ENCODE results near the gene AMDHD2. TPM values are rescaled to one million over a fixed set of nuclear protein-coding genes. Genes with fewer than 3 reads are reported as not detected.

AMDHD2 gene
- total RNA-seq, 2 experiments from 2014 or later: 15.3 to 18.6 TPM

DNA sequence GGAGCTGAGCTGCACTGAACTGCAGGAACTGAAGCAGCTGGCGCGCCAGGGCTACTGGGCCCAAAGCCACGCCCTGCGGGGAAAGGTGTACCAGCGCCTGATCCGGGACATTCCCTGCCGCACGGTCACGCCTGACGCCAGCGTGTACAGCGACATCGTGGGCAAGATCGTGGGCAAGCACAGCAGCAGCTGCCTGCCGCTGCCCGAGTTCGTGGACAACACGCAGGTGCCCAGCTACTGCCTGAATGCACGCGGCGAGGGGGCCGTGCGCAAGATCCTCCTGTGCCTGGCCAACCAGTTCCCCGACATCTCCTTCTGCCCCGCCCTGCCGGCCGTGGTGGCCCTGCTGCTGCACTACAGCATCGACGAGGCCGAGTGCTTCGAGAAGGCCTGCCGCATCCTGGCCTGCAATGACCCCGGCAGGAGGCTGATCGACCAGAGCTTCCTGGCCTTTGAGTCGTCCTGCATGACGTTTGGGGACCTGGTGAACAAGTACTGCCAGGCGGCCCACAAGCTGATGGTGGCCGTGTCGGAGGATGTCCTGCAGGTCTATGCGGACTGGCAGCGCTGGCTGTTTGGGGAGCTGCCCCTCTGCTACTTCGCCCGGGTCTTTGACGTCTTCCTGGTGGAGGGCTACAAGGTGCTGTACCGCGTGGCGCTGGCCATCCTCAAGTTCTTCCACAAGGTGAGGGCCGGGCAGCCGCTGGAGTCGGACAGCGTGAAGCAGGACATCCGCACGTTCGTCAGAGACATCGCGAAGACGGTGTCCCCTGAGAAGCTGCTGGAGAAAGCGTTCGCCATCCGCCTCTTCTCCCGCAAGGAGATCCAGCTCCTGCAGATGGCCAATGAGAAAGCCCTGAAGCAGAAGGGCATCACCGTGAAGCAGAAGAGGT is 23.7 kb upstream of the AMDHD2 start:
- CTCF ChIA-PET: interaction anchor here (0.6 kb wide), 1 partner anchor 14 kb away, joined by 3 read pairs; no protein-coding TSS in a partner anchor
- peaks cover 2% of the 10 kb centered on the region for H3K36me3 Mint-ChIP-seq (ENCODE audit: low read depth)
- H3K27me3 Mint-ChIP-seq (ENCODE audit: low read depth): no peaks in the 10 kb centered on the region
- H3K9me3 Mint-ChIP-seq: no peaks in the 10 kb centered on the region
- intact Hi-C loops (cut with micrococcal nuclease): no loop called here
- DNase-seq: no peak
- no peak overlapping the region for H3K27ac Mint-ChIP-seq
- no peaks in the 10 kb centered on the region for H3K4me1 Mint-ChIP-seq (ENCODE audit: low read depth)
- no peak overlapping the region for H3K4me3 Mint-ChIP-seq

DNA sequence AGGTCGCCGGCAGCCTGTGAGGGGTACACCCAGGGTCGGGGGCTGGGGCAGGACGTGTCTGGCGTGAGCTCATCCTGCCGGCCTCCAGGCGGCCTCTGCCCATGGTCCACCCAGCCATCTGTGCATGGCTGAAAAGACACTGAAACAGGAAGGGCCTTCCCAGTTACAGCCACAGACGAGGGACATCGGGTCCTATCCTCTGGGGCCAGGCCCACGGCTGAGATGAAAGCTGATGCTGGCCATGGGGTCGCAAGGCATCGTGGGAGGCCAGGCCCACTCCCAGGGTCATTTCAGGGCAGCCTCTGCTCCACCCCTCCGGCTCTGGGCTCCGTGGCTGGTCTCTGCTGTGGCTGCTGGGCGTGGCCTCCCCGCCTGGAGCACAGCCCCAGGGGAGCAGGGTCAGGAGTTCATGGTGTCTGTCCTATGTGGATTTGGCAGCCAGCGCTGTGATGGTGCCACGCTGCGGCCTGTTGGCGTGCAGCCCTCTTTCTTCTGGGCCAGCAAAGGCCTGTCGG is 23.0 kb upstream of the AMDHD2 start:
- H3K4me1 Mint-ChIP-seq (ENCODE audit: low read depth): peaks cover 2% of the 10 kb centered on the region
- H3K36me3 Mint-ChIP-seq (ENCODE audit: low read depth): peaks cover 4% of the 10 kb centered on the region
- no peak overlapping the region for H3K27ac Mint-ChIP-seq
- H3K27me3 Mint-ChIP-seq (ENCODE audit: low read depth): no peaks in the 10 kb centered on the region
- intact Hi-C loops (cut with micrococcal nuclease): no loop called here
- H3K4me3 Mint-ChIP-seq: no peak overlapping the region
- H3K9me3 Mint-ChIP-seq: no peaks in the 10 kb centered on the region
- CTCF ChIA-PET: interaction anchor here (0.6 kb wide), 1 partner anchor 14 kb away, joined by 3 read pairs; no protein-coding TSS in a partner anchor
- DNase-seq: no peak

GRCh38 chr16:2497695-2498484 is 22.3 kb upstream of the AMDHD2 start:
- CTCF ChIA-PET: no interaction called here
- no peak overlapping the region for H3K4me3 Mint-ChIP-seq
- peaks cover 2% of the 10 kb centered on the region for H3K4me1 Mint-ChIP-seq (ENCODE audit: low read depth)
- intact Hi-C loops (cut with micrococcal nuclease): no loop called here
- no peak overlapping the region for H3K27ac Mint-ChIP-seq
- no peak for DNase-seq
- H3K27me3 Mint-ChIP-seq (ENCODE audit: low read depth): no peaks in the 10 kb centered on the region
- H3K36me3 Mint-ChIP-seq (ENCODE audit: low read depth): peaks cover 4% of the 10 kb centered on the region
- no peaks in the 10 kb centered on the region for H3K9me3 Mint-ChIP-seq

GRCh38 chr16:2498531-2499253 is 21.5 kb upstream of the AMDHD2 start:
- intact Hi-C loops (cut with micrococcal nuclease): no loop called here
- no peak for DNase-seq
- no peaks in the 10 kb centered on the region for H3K9me3 Mint-ChIP-seq
- CTCF ChIA-PET: interaction anchor here (0.7 kb wide), 1 partner anchor 34 kb away, joined by 3 read pairs; no protein-coding TSS in a partner anchor
- H3K4me3 Mint-ChIP-seq: no peak overlapping the region
- no peak overlapping the region for H3K27ac Mint-ChIP-seq
- no peaks in the 10 kb centered on the region for H3K27me3 Mint-ChIP-seq (ENCODE audit: low read depth)
- peaks cover 2% of the 10 kb centered on the region for H3K4me1 Mint-ChIP-seq (ENCODE audit: low read depth)
- peaks cover 4% of the 10 kb centered on the region for H3K36me3 Mint-ChIP-seq (ENCODE audit: low read depth)

- no peak overlapping the region for H3K4me3 Mint-ChIP-seq
- no peak for DNase-seq
- CTCF ChIA-PET: interaction anchor here (1.5 kb wide), 1 partner anchor 19 kb away, joined by 3 read pairs; no protein-coding TSS in a partner anchor
- no peaks in the 10 kb centered on the region for H3K9me3 Mint-ChIP-seq
- no peaks in the 10 kb centered on the region for H3K27me3 Mint-ChIP-seq (ENCODE audit: low read depth)
- peaks cover 4% of the 10 kb centered on the region for H3K36me3 Mint-ChIP-seq (ENCODE audit: low read depth)
- intact Hi-C loops (cut with micrococcal nuclease): no loop called here
- peaks cover 2% of the 10 kb centered on the region for H3K4me1 Mint-ChIP-seq (ENCODE audit: low read depth)
- no peak overlapping the region for H3K27ac Mint-ChIP-seq
Observed at GRCh38 chr16:2499454-2499853, 20.7 kb upstream of the AMDHD2 start.

- no peak for DNase-seq
- Mint-ChIP-seq H3K4me1 (ENCODE audit: low read depth) (peaks cover 2% of the 10 kb centered on the region), H3K36me3 (ENCODE audit: low read depth) (peaks cover 4% of the 10 kb centered on the region), H3K27ac (no peak overlapping the region), H3K9me3 (no peaks in the 10 kb centered on the region), H3K27me3 (ENCODE audit: low read depth) (no peaks in the 10 kb centered on the region), H3K4me3 (no peak overlapping the region)
- intact Hi-C loops (cut with micrococcal nuclease): no loop called here
- CTCF ChIA-PET: interaction anchor here (1.3 to 1.8 kb wide), 3 partner anchors 19 to 146 kb away, joined by 3 to 5 read pairs (median 4); no protein-coding TSS in a partner anchor
Observed at GRCh38 chr16:2499890-2500429, 20.2 kb upstream of the AMDHD2 start.

GRCh38 chr16:2500430-2500917 is 19.7 kb upstream of the AMDHD2 start:
- no peaks in the 10 kb centered on the region for H3K9me3 Mint-ChIP-seq
- intact Hi-C loops (cut with micrococcal nuclease): no loop called here
- H3K27me3 Mint-ChIP-seq (ENCODE audit: low read depth): no peaks in the 10 kb centered on the region
- no peak for DNase-seq
- no peak overlapping the region for H3K4me3 Mint-ChIP-seq
- H3K36me3 Mint-ChIP-seq (ENCODE audit: low read depth): peaks cover 4% of the 10 kb centered on the region
- CTCF ChIA-PET: interaction anchor here (0.6 to 1.8 kb wide), 9 partner anchors 9 to 305 kb away, joined by 3 to 8 read pairs (median 4); no protein-coding TSS in a partner anchor
- no peak overlapping the region for H3K27ac Mint-ChIP-seq
- H3K4me1 Mint-ChIP-seq (ENCODE audit: low read depth): peaks cover 2% of the 10 kb centered on the region

GRCh38 chr16:2500918-2501750 is 19.0 kb upstream of the AMDHD2 start:
- no peaks in the 10 kb centered on the region for H3K27me3 Mint-ChIP-seq (ENCODE audit: low read depth)
- DNase-seq: peak; percentile 84
- H3K36me3 Mint-ChIP-seq (ENCODE audit: low read depth): peaks cover 4% of the 10 kb centered on the region
- H3K4me3 Mint-ChIP-seq: no peak overlapping the region
- CTCF ChIA-PET: interaction anchor here (0.6 to 1.8 kb wide), 22 partner anchors 9 to 795 kb away, joined by 3 to 8 read pairs (median 3); partner anchors contain the start of genes ABCA3, ECI1 and MAPK8IP3
- H3K4me1 Mint-ChIP-seq (ENCODE audit: low read depth): peaks cover 2% of the 10 kb centered on the region
- no peaks in the 10 kb centered on the region for H3K9me3 Mint-ChIP-seq
- no peak overlapping the region for H3K27ac Mint-ChIP-seq
- intact Hi-C loops (cut with micrococcal nuclease): loop anchor here (1.0 kb wide), 3 partner anchors 72 to 306 kb away; partner anchors contain the start of genes ABCA3 and CCNF

DNA sequence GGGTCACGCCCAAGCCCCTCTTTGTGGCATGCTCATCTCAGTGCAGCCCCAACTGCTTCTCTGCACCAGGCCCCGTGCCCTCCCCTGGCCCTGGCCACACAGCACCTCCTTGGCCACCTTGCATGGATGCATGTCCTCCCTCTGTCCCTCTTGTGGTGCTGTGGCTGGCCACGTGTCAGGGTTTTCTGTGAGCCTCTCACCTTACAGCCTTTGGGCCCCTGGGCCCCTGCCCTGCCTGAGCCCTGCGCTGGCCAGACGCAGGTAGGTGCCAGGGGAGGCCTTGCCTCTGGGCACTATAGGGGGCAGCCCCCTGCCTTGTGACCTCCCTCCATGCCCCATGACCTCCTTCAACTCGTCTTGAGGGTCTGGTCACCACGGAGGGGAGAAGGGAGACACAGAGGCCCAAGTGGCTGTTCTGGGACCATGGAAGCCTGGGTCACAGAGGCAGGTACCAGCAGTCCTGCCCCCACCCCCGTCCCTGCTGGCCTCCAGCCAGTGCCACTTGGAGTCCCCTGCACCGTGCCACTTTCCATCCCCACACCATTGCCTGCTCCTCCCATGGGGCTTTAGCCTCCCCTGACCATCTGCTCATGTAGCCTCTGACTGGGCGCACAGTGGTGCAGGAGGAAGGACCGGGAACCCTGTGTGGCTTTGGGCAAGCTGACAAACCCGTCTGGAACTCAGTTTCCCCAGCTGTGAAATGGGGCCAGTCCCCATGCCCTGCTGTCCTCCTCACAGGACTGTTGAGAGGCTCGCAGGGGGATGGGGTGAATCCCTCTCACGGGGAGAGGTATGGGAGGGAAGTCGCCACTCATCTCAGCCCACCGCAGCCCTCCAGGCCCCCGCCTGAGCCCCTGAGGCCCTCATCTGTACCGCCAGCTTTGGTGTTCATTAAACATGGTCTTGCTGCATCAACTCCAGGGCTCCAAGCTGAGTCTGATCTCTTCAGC is 17.9 kb upstream of the AMDHD2 start:
- no peaks in the 10 kb centered on the region for H3K27me3 Mint-ChIP-seq (ENCODE audit: low read depth)
- intact Hi-C loops (cut with micrococcal nuclease): loop anchor here (1.0 kb wide), 3 partner anchors 73 to 307 kb away; partner anchors contain the start of genes ABCA3 and CCNF
- peaks cover 2% of the 10 kb centered on the region for H3K4me1 Mint-ChIP-seq (ENCODE audit: low read depth)
- no peak overlapping the region for H3K4me3 Mint-ChIP-seq
- H3K36me3 Mint-ChIP-seq (ENCODE audit: low read depth): peaks cover 4% of the 10 kb centered on the region
- H3K27ac Mint-ChIP-seq: no peak overlapping the region
- no peak for DNase-seq
- CTCF ChIA-PET: interaction anchor here (0.6 to 1.8 kb wide), 17 partner anchors 8 to 315 kb away, joined by 3 to 8 read pairs (median 3); partner anchors contain the start of genes ABCA3 and ECI1
- H3K9me3 Mint-ChIP-seq: no peaks in the 10 kb centered on the region

GRCh38 chr16:2505695-2506094 is 14.5 kb upstream of the AMDHD2 start:
- no peak overlapping the region for H3K4me3 Mint-ChIP-seq
- peaks cover 1% of the 10 kb centered on the region for H3K36me3 Mint-ChIP-seq (ENCODE audit: low read depth)
- intact Hi-C loops (cut with micrococcal nuclease): no loop called here
- no peak for DNase-seq
- peaks cover 2% of the 10 kb centered on the region for H3K4me1 Mint-ChIP-seq (ENCODE audit: low read depth)
- no peaks in the 10 kb centered on the region for H3K27me3 Mint-ChIP-seq (ENCODE audit: low read depth)
- H3K27ac Mint-ChIP-seq: no peak overlapping the region
- no peaks in the 10 kb centered on the region for H3K9me3 Mint-ChIP-seq
- CTCF ChIA-PET: no interaction called here

All from activated naive CD4-positive, alpha-beta T cell treated with anti-CD3 and anti-CD28 coated beads for 36 hours (primary cell).